ENCODE measurements around the gene HES7.

Gene HES7

GRCh38 chr17:8119581-8120519, 4.1 kb downstream of the HES7 start:
- peak overlapping the region in 2 of 3 experiments; percentile 26 to 58 for H3K27ac Mint-ChIP-seq
- peaks cover 47% of the 10 kb centered on the region for H3K4me1 Mint-ChIP-seq
- TF ChIP-seq CTCF (IDR thresholded peaks at IDR 0.05; ENCODE audit: unreplicated experiment in 3 of 3): no peak

GRCh38 chr17:8118769-8119580, 4.9 kb downstream of the HES7 start:
- no peaks in the 10 kb centered on the region for H3K36me3 Mint-ChIP-seq (ENCODE audit: low read depth)
- H3K27ac Mint-ChIP-seq: peak overlapping the region; percentile 50 to 82 (median 78)
- peaks cover 38% of the 10 kb centered on the region for H3K4me1 Mint-ChIP-seq
- H3K27me3 Mint-ChIP-seq (ENCODE audit: low read depth): peaks cover 91% of the 10 kb centered on the region
- no peaks in the 10 kb centered on the region for H3K9me3 Mint-ChIP-seq
- peak; percentile 87 to 89 (median 88) for TF ChIP-seq CTCF (IDR thresholded peaks at IDR 0.05; ENCODE audit: unreplicated experiment in 3 of 3)
- peak overlapping the region; percentile 93 to 98 (median 97) for H3K4me3 Mint-ChIP-seq

More at GRCh38 chr17:8119581-8120519, 4.1 kb downstream of the HES7 start:
- Mint-ChIP-seq H3K36me3 (ENCODE audit: low read depth) (no peaks in the 10 kb centered on the region), H3K4me3 (peak overlapping the region; percentile 93 to 98 (median 97)), H3K9me3 (no peaks in the 10 kb centered on the region), H3K27me3 (ENCODE audit: low read depth) (peaks cover 91% of the 10 kb centered on the region)

GRCh38 chr17:8117980-8118768, 5.7 kb downstream of the HES7 start, which contains the start of gene ALOXE3:
Gene ALOXE3 (minus strand): TSS chr17:8118514. CDS start chr17:8117990, 524 bp downstream.
- Mint-ChIP-seq H3K27ac (peak within 1 kb of the TSS; percentile 50 to 82 (median 78)), H3K4me1 (peaks cover 31% of the 10 kb centered on the region), H3K36me3 (ENCODE audit: low read depth) (no peaks in the 10 kb centered on the region), H3K27me3 (ENCODE audit: low read depth) (peaks cover 91% of the 10 kb centered on the region), H3K4me3 (peak within 1 kb of the TSS; percentile 93 to 98 (median 97)), H3K9me3 (no peaks in the 10 kb centered on the region)
- TF ChIP-seq CTCF (IDR thresholded peaks at IDR 0.05; ENCODE audit: unreplicated experiment in 3 of 3): no peak

GRCh38 chr17:8117367-8117979, 6.4 kb downstream of the HES7 start:
- Mint-ChIP-seq H3K9me3 (no peaks in the 10 kb centered on the region), H3K36me3 (ENCODE audit: low read depth) (no peaks in the 10 kb centered on the region), H3K4me1 (peaks cover 29% of the 10 kb centered on the region), H3K27ac (no peak overlapping the region), H3K4me3 (peak overlapping the region; percentile 93 to 98 (median 97)), H3K27me3 (ENCODE audit: low read depth) (peaks cover 91% of the 10 kb centered on the region)
- no peak for TF ChIP-seq CTCF (IDR thresholded peaks at IDR 0.05; ENCODE audit: unreplicated experiment in 3 of 3)

GRCh38 chr17:8116776-8117175, 7.1 kb downstream of the HES7 start:
- peaks cover 29% of the 10 kb centered on the region for H3K4me1 Mint-ChIP-seq
- no peaks in the 10 kb centered on the region for H3K9me3 Mint-ChIP-seq
- peaks cover 91% of the 10 kb centered on the region for H3K27me3 Mint-ChIP-seq (ENCODE audit: low read depth)
- peak overlapping the region; percentile 29 to 71 (median 58) for H3K4me3 Mint-ChIP-seq
- TF ChIP-seq CTCF (IDR thresholded peaks at IDR 0.05; ENCODE audit: unreplicated experiment in 3 of 3): no peak
- H3K27ac Mint-ChIP-seq: no peak overlapping the region
- no peaks in the 10 kb centered on the region for H3K36me3 Mint-ChIP-seq (ENCODE audit: low read depth)

Data from nephron (organoid).